Neutrophil (primary cell): ENCODE data around the gene STAT4.

Source experiments
- H3K27ac ChIP-seq: fragments of 200-600 bp; sonication (generic); 2 replicates; pipeline ENCODE4 v1.5.1; 2016; ENCODE audit warnings: mild to moderate bottlenecking, moderate library complexity
- H3K27me3 ChIP-seq: fragments of 200-600 bp; sonication (generic); 2 replicates; pipeline ENCODE4 v1.6.0; 2016; ENCODE audit warnings: mild to moderate bottlenecking
- H3K36me3 ChIP-seq: fragments of 200-600 bp; sonication (generic); 2 replicates; pipeline ENCODE4 v1.5.1; 2017
- H3K4me1 ChIP-seq, 2 experiments: fragments of 200-600 bp in 1 of 2; sonication (generic) in 1 of 2; 1 replicate in 1 of 2; 2 replicates in 1 of 2; pipeline versions ENCODE4 v1.5.1 to v1.6.1; 2013 to 2016; ENCODE audit warnings: low read depth in 1 of 2, low read length in 1 of 2, mild to moderate bottlenecking in 1 of 2, moderate library complexity in 1 of 2; ENCODE audit not compliant: control insufficient read depth in 1 of 2, insufficient read depth in 1 of 2
- H3K4me3 ChIP-seq, 2 experiments: fragments of 200-600 bp in 1 of 2; sonication (generic) in 1 of 2; 1 replicate in 1 of 2; 2 replicates in 1 of 2; pipeline ENCODE4 v1.5.1; 2013 to 2016; ENCODE audit warnings: low read depth in 1 of 2, low read length in 1 of 2, mild to moderate bottlenecking in 1 of 2, moderate library complexity in 1 of 2
- H3K9me3 ChIP-seq: fragments of 200-600 bp; sonication (generic); 2 replicates; pipeline ENCODE4 v1.5.1; 2016
- CTCF ChIP-seq: fragments of 200-600 bp; sonication (generic); IDR thresholded peaks from 2 replicates; pipeline ENCODE4 v1.5.1; 2016; ENCODE audit warnings: antibody characterized with exemption

The STAT4 gene

GRCh38 chr2:191115804-191116203, 35.0 kb downstream of the STAT4 start:
- no peaks in the 10 kb centered on the region for H3K27me3 ChIP-seq
- no peaks in the 10 kb centered on the region for H3K9me3 ChIP-seq
- TF ChIP-seq CTCF, result no peak
- no peak overlapping the region for H3K27ac ChIP-seq
- H3K4me3 ChIP-seq, result no peak overlapping the region
- no peaks in the 10 kb centered on the region for H3K4me1 ChIP-seq
- H3K36me3 ChIP-seq, result no peaks in the 10 kb centered on the region

GRCh38 chr2:191115391-191115790, 35.4 kb downstream of the STAT4 start:
- no peaks in the 10 kb centered on the region for H3K36me3 ChIP-seq
- TF ChIP-seq CTCF, result no peak

GRCh38 chr2:191114403-191114886, 36.3 kb downstream of the STAT4 start:
- Histone ChIP-seq H3K9me3 (no peaks in the 10 kb centered on the region), H3K4me3 (no peak overlapping the region), H3K4me1 (no peaks in the 10 kb centered on the region), H3K27ac (no peak overlapping the region), H3K27me3 (no peaks in the 10 kb centered on the region), H3K36me3 (no peaks in the 10 kb centered on the region)
- TF ChIP-seq CTCF, result no peak

More at GRCh38 chr2:191115391-191115790, 35.4 kb downstream of the STAT4 start:
- no peaks in the 10 kb centered on the region for H3K27me3 ChIP-seq
- H3K4me1 ChIP-seq, result no peaks in the 10 kb centered on the region
- H3K9me3 ChIP-seq, result no peaks in the 10 kb centered on the region
- no peak overlapping the region for H3K27ac ChIP-seq
- no peak overlapping the region for H3K4me3 ChIP-seq

GRCh38 chr2:191113761-191114160, 37.0 kb downstream of the STAT4 start:
- Histone ChIP-seq H3K36me3 (no peaks in the 10 kb centered on the region), H3K27ac (no peak overlapping the region), H3K4me3 (no peak overlapping the region), H3K9me3 (no peaks in the 10 kb centered on the region), H3K4me1 (no peaks in the 10 kb centered on the region), H3K27me3 (no peaks in the 10 kb centered on the region)
- no peak for TF ChIP-seq CTCF

- TF ChIP-seq CTCF, result no peak
- Histone ChIP-seq H3K27ac (no peak overlapping the region), H3K36me3 (no peaks in the 10 kb centered on the region), H3K4me1 (no peaks in the 10 kb centered on the region), H3K4me3 (no peak overlapping the region), H3K27me3 (no peaks in the 10 kb centered on the region), H3K9me3 (no peaks in the 10 kb centered on the region)
These were observed 38.3 kb downstream of the STAT4 start for GRCh38 chr2:191112448-191112901.

GRCh38 chr2:191109888-191110287, 40.9 kb downstream of the STAT4 start:
- Histone ChIP-seq H3K4me3 (no peak overlapping the region), H3K4me1 (no peaks in the 10 kb centered on the region), H3K27ac (no peak overlapping the region), H3K27me3 (no peaks in the 10 kb centered on the region), H3K36me3 (no peaks in the 10 kb centered on the region), H3K9me3 (no peaks in the 10 kb centered on the region)
- no peak for TF ChIP-seq CTCF
